Tibial artery (tissue), 4 donors: ENCODE measurements around the gene RAD51B.

Experiments used
- DNase-seq, 2 donors: peaks; one replicate each; pipeline ENCODE4 v3.0.0-alpha.2; 2019
- H3K27ac ChIP-seq, 2 donors: fragments of 200-600 bp; sonication (generic) in 1 of 2; 1 replicate in 1 of 2; 2 replicates in 1 of 2; pipeline ENCODE4 v1.5.1; 2018 to 2019; ENCODE audit warnings: mild to moderate bottlenecking in 1 of 2
- H3K27me3 ChIP-seq, 2 donors: fragments of 200-600 bp; sonication (generic) in 1 of 2; one replicate each; pipeline versions ENCODE4 v1.5.1 to v1.6.0; 2016 to 2019
- H3K36me3 ChIP-seq, 3 donors: fragments of 200-600 bp; sonication (generic) in 2 of 3; one replicate each; pipeline ENCODE4 v1.5.1; 2016 to 2019; ENCODE audit warnings: mild to moderate bottlenecking in 2 of 3
- H3K4me1 ChIP-seq, 4 donors: fragments of 200-600 bp; sonication (generic) in 2 of 4; 1 replicate in 3 of 4; 2 replicates in 1 of 4; pipeline ENCODE4 v1.5.1; 2016 to 2019
- H3K4me3 ChIP-seq, 2 donors: fragments of 200-600 bp; sonication (generic) in 1 of 2; 1 replicate in 1 of 2; 2 replicates in 1 of 2; pipeline ENCODE4 v1.5.1; 2018 to 2019; ENCODE audit warnings: mild to moderate bottlenecking in 2 of 2
- H3K9me3 ChIP-seq, 3 donors: fragments of 200-600 bp; sonication (generic) in 1 of 3; one replicate each; pipeline ENCODE4 v1.5.1; 2016 to 2019
- intact Hi-C: fragments of 100-400 bp; cut with DNase I; formaldehyde crosslinking; loops from one replicate; pipeline ENCODE4 v1.15.0; 2023; ENCODE audit warnings: low total_unique reads
- TF ChIP-seq, protein P1 (sequence below), 2 experiments: fragments of 200-600 bp in 1 of 2; fragments of 450-650 bp in 1 of 2; IDR thresholded peaks; one replicate each; pipeline ENCODE4 v1.5.1; 2017 to 2019; ENCODE audit warnings: antibody characterized with exemption in 2 of 2, mild to moderate bottlenecking in 1 of 2, moderate library complexity in 1 of 2

RAD51B gene

DNA sequence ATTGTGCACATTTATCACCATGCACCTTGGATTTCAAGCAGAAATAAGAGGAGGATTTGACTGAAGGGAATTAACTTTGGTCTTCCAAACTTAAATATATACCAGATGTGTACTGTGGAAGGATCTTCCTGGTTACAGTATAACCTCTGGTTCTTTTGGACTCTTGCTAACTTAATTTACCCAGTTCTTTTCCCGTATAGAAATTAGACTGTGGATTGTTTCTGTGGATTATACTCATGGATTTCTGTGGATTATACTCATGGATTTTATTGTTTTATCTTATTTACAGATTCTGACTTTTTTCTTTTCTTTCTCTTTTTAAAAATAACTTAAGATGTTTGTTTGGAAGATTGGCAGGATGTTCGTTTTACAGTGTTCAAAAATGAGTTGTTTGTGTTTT lies 215.3 kb downstream of the RAD51B start:
- intact Hi-C loops: no loop called here
- TF ChIP-seq, protein P1, sequence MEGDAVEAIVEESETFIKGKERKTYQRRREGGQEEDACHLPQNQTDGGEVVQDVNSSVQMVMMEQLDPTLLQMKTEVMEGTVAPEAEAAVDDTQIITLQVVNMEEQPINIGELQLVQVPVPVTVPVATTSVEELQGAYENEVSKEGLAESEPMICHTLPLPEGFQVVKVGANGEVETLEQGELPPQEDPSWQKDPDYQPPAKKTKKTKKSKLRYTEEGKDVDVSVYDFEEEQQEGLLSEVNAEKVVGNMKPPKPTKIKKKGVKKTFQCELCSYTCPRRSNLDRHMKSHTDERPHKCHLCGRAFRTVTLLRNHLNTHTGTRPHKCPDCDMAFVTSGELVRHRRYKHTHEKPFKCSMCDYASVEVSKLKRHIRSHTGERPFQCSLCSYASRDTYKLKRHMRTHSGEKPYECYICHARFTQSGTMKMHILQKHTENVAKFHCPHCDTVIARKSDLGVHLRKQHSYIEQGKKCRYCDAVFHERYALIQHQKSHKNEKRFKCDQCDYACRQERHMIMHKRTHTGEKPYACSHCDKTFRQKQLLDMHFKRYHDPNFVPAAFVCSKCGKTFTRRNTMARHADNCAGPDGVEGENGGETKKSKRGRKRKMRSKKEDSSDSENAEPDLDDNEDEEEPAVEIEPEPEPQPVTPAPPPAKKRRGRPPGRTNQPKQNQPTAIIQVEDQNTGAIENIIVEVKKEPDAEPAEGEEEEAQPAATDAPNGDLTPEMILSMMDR (IDR thresholded peaks at IDR 0.05): no peak
- Histone ChIP-seq H3K27me3 (no peaks in the 10 kb centered on the region), H3K9me3 (no peaks in the 10 kb centered on the region), H3K4me3 (no peak overlapping the region), H3K27ac (peak overlapping the region; percentile 18 to 83), H3K4me1 (peaks cover 0 to 55% (median 13%) of the 10 kb centered on the region in 4 donors), H3K36me3 (no peaks in the 10 kb centered on the region)
- no peak for DNase-seq

DNA sequence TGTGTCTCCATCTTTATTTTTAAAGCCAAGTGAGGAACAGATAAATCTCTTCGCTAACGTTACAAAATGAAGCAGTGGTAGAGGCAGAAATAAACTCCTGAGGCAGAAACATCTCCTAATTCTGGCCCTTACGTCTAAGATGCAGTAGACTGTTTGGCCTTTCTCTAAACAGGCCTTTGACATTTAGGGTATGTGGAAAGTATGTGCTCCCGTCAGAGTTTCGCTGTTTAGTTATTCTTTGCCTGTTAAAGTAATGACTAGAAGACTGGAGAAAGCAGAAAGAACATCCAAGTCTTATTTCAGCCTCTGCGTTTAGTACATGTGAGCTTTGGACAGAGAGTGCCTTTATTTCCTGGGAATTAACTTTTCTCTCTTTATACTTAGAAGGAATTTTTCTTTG lies 216.6 kb downstream of the RAD51B start:
- Histone ChIP-seq H3K9me3 (no peaks in the 10 kb centered on the region), H3K27me3 (no peaks in the 10 kb centered on the region), H3K4me3 (no peak overlapping the region), H3K36me3 (no peaks in the 10 kb centered on the region), H3K27ac (peak overlapping the region; percentile 68 to 83), H3K4me1 (peaks cover 0 to 58% (median 13%) of the 10 kb centered on the region in 4 donors)
- no peak for DNase-seq
- intact Hi-C loops: no loop called here
- TF ChIP-seq, protein P1 (IDR thresholded peaks at IDR 0.05): no peak

DNA sequence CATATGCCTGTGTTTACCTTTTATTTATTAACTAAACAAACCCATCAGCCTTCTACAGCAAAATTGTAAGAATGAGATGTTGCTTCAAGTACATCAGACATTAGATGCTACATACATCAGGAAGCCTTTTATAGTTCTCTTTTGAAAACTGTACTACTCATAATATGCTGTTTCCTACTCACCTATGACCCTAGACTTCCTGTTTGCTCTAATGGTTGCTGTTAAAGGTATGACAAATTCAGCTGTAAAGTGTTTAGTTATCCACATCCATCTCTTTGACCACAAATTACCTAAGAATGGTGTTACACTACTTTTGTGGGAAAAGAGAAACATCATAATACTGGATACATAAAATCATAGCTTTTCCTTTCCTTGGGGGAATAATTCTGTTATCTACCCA lies 220.0 kb downstream of the RAD51B start:
- Histone ChIP-seq H3K27me3 (no peaks in the 10 kb centered on the region), H3K36me3 (no peaks in the 10 kb centered on the region), H3K27ac (peak overlapping the region; percentile 29 to 83), H3K4me1 (peaks cover 0 to 62% (median 25%) of the 10 kb centered on the region in 4 donors), H3K4me3 (no peak overlapping the region), H3K9me3 (no peaks in the 10 kb centered on the region)
- TF ChIP-seq, protein P1 (IDR thresholded peaks at IDR 0.05): no peak
- intact Hi-C loops: no loop called here
- DNase-seq: no peak

DNA sequence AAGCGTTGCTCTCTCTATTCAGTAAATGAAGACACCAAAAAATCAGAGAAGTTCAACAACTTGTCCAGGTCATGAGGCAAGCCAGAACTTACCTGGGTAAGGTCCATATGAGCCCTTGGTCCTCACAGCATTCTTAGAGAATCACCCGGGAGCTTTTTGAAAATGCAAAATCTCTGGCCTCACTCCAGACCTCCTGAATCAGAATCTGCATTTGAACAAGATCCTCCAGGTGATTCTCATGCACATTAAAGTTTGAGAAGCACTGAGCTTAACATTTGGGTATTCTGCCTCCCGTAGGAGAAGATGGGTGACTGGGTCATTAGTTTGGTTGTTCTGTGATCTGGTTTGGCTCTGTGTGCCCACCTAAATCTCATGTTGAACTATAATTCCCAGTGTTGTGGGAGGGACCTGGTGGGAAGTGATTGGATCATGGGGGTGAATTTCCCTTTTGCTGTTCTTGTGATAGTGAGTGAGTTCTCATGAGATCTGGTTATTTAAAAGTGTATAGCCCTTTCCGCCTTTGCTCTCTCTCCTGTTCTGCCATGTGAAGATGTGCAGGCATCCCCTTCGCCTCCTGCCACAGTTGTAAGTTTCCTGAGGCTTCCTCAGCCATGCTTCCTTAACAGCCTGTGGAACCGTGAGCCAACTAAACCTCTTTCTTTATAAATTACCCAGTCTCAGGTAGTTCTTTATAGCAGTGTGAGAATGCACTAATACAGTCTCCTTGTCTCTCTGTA lies 221.2 kb downstream of the RAD51B start:
- Histone ChIP-seq H3K4me1 (peaks cover 0 to 65% (median 27%) of the 10 kb centered on the region in 4 donors), H3K9me3 (no peaks in the 10 kb centered on the region), H3K36me3 (no peaks in the 10 kb centered on the region), H3K27me3 (no peaks in the 10 kb centered on the region), H3K4me3 (no peak overlapping the region), H3K27ac (peak overlapping the region; percentile 39 to 83)
- intact Hi-C loops: no loop called here
- DNase-seq: no peak
- TF ChIP-seq, protein P1 (IDR thresholded peaks at IDR 0.05): no peak

DNA sequence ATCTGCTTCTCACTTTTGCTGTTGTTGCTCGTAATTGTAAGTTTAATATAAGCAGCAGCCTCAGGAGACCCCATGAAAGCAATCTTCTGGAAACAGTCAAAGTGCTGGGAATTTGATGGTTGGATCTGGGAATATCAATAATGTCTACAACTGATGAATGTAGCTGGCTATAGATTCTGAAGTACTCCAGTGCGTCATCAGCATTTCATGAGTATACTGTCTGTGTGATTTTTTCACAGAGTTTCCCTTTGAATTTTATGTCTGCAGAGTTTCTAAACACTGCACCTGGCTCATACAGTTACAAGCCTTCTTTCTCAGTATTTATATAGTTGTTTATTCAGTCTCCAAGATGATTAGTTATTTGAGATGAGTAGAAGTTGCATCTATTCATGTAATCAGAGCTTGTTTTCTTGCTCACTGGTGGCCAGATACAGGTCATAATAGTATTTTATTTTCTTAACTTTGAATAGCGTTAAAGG lies 222.3 kb downstream of the RAD51B start:
- H3K4me3 ChIP-seq: no peak overlapping the region
- H3K4me1 ChIP-seq: peaks cover 0 to 63% (median 34%) of the 10 kb centered on the region in 4 donors
- DNase-seq: no peak
- no peaks in the 10 kb centered on the region for H3K27me3 ChIP-seq
- no peaks in the 10 kb centered on the region for H3K36me3 ChIP-seq
- intact Hi-C loops: no loop called here
- TF ChIP-seq, protein P1 (IDR thresholded peaks at IDR 0.05): no peak
- no peaks in the 10 kb centered on the region for H3K9me3 ChIP-seq
- peak overlapping the region; percentile 67 to 83 for H3K27ac ChIP-seq
